CD1c-positive myeloid dendritic cell (primary cell): ENCODE results near the gene RHBDL1.
"Not testable (repeated sequence)": the region's sequence is repeated elsewhere in the genome, so short reads cannot be mapped to it uniquely, and the experiment has no call there.

ENCODE experiments used
- DNase-seq: peaks from one replicate; pipeline ENCODE4 v3.0.0-alpha.2; 2016; ENCODE audit errors: extremely low spot score

RHBDL1 gene

GRCh38 chr16:684961-685696, 9.7 kb downstream of the RHBDL1 start:
- DNase-seq, result no peak

- DNase-seq, result peak; percentile 32
Observed at GRCh38 chr16:685967-686366, 10.5 kb downstream of the RHBDL1 start.

- DNase-seq, result no peak
Observed at GRCh38 chr16:686459-687260, 11.2 kb downstream of the RHBDL1 start.

- no peak for DNase-seq
Observed at GRCh38 chr16:687499-687898, 12.0 kb downstream of the RHBDL1 start.

- DNase-seq, result no peak
Observed at GRCh38 chr16:689175-689897, 13.9 kb downstream of the RHBDL1 start.

GRCh38 chr16:691242-691641, 15.8 kb downstream of the RHBDL1 start:
- DNase-seq, result not testable (repeated sequence)

GRCh38 chr16:692356-693108, 17.1 kb downstream of the RHBDL1 start:
- DNase-seq, result no peak

GRCh38 chr16:693364-693763, 17.9 kb downstream of the RHBDL1 start:
- DNase-seq, result no peak

GRCh38 chr16:693766-694165, 18.3 kb downstream of the RHBDL1 start:
- DNase-seq, result no peak

- DNase-seq, result no peak
Observed at GRCh38 chr16:694187-694862, 18.9 kb downstream of the RHBDL1 start.

GRCh38 chr16:694863-695354, 19.4 kb downstream of the RHBDL1 start:
- DNase-seq, result no peak

- peak; percentile 54 for DNase-seq
Observed at GRCh38 chr16:695355-696089, 20.1 kb downstream of the RHBDL1 start.

GRCh38 chr16:698911-699671, 23.6 kb downstream of the RHBDL1 start:
- DNase-seq, result no peak

- peak; percentile 27 for DNase-seq
Observed at GRCh38 chr16:700684-701584, 25.5 kb downstream of the RHBDL1 start.

GRCh38 chr16:702341-702740, 26.9 kb downstream of the RHBDL1 start:
- no peak for DNase-seq

- no peak for DNase-seq
Observed at GRCh38 chr16:703406-703805, 27.9 kb downstream of the RHBDL1 start.

GRCh38 chr16:704047-704446, 28.6 kb downstream of the RHBDL1 start:
- no peak for DNase-seq

- DNase-seq, result no peak
Observed at GRCh38 chr16:704552-705380, 29.3 kb downstream of the RHBDL1 start.
